ENCODE results near the gene HNRNPF. TPM values are rescaled to one million over a fixed set of nuclear protein-coding genes. Genes with fewer than 3 reads are reported as not detected.

HNRNPF gene
- total RNA-seq, 1 donor = 235 TPM

Small RNA genes lying within 50 kb of the gene (small RNA-seq; reads per million reads assigned to genes)
- gene RNU6ATAC11P = not detected
- not detected for gene RNU7-193P
- 0.88 reads per million, percentile 25 among the genes with 10 or more reads in this experiment for gene SNORD3J

Other genes with a start within 250 kb of the HNRNPF start
- 14.5 TPM for gene RASGEF1A, start 142.1 kb downstream of the HNRNPF start, total RNA-seq
- gene FXYD4, start 37.5 kb downstream of the HNRNPF start, total RNA-seq = not detected
- gene ZNF487, start 27.9 kb upstream of the HNRNPF start, total RNA-seq = 9.7 TPM
- 1.1 TPM for gene ZNF239, start 165.4 kb upstream of the HNRNPF start, total RNA-seq
- 6.7 TPM for gene ZNF485, start 197.3 kb upstream of the HNRNPF start, total RNA-seq
- gene ZNF32, start 239.7 kb upstream of the HNRNPF start, total RNA-seq = 13.5 TPM